Measurements from ENCODE around the gene PAK2.

DNA sequence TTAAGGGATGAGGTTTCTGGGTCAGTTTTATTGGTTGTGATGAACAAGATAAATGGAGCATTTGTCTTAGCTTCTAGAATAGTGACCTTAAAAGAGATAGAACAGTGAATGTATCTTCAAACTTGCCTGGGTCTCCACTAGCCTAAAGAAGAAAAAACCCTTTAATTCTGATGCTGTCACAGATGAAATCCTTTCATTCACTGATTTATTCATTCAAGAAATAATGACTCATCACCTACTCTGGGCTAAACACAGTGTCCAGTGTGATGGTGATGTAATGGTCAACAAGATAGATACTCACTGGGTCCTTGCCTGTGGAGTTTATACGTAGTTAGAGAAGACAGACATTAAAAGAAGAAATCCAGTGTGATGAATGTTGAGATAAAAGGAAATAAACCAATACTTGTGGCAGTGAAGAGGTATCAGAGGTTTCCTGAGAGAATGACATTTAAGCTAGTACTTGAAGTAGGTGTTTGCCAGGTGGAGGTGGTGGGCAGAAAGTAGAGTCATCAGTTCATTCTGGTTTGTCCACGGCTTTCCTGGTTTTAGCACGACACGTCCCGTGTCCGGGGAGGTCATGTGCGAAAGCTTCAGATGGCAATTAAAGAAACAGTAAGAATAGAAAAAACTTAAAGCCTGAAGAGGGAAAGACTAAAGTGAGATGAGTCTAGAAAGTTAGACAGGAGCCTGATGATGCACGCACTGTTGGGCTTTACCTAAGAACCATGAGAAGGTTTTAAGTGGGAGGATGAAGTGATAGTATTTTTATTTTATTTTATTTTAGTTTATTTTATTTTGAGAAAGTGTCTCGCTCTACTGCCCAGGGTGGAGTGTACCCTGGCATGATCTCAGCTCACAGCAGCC is 18.5 kb downstream of the PAK2 start:
- TF ChIP-seq EZH2 (IDR thresholded peaks at IDR 0.05) (no peak), POLR2AphosphoS5 (IDR thresholded peaks at IDR 0.05; ENCODE audit: borderline replicate concordance, low read depth, low read length) (no peak), FOXP2 (optimal IDR thresholded peaks at IDR 0.05; ENCODE audit: control extremely low read depth, extremely low read length, insufficient read depth) (no peak)
